Large intestine (tissue), 3 donors: ENCODE data around the gene LAMC3. TPM values are rescaled to one million over a fixed set of nuclear protein-coding genes. Genes with fewer than 3 reads are reported as not detected.

Experiments
- DNase-seq, 2 donors: peaks; one replicate each; pipeline versions ENCODE4 v3.0.0 to v3.0.0-alpha.2; 2013
- H3K27ac ChIP-seq: one replicate; pipeline ENCODE4 v1.5.1; 2013; ENCODE audit warnings: low read length
- H3K27me3 ChIP-seq: 2 replicates; pipeline ENCODE4 v1.6.1; 2013; ENCODE audit warnings: low read length; ENCODE audit not compliant: control insufficient read depth, insufficient read depth
- H3K36me3 ChIP-seq: 2 replicates; pipeline ENCODE4 v1.6.1; 2013; ENCODE audit warnings: low read length; ENCODE audit not compliant: control insufficient read depth, insufficient read depth
- H3K4me1 ChIP-seq: one replicate; pipeline ENCODE4 v1.6.1; 2013; ENCODE audit warnings: low read length; ENCODE audit not compliant: control insufficient read depth, insufficient read depth
- H3K4me3 ChIP-seq: one replicate; pipeline ENCODE4 v1.5.1; 2013; ENCODE audit warnings: low read length
- H3K9me3 ChIP-seq: one replicate; pipeline ENCODE4 v1.6.1; 2013; ENCODE audit warnings: mild to moderate bottlenecking, low read depth, low read length, moderate library complexity; ENCODE audit not compliant: control insufficient read depth
- WGBS: methylation state at CpG from one replicate; pipeline ENCODE4 v1.1.5; 2013; ENCODE audit warnings: low lambda C conversion rate; ENCODE audit not compliant: insufficient coverage; 5-methylcytosine and 5-hydroxymethylcytosine counted together
- polyA plus RNA-seq: library from polyadenylated mRNA; unstranded; fragments of 120-200 nt; gene quantifications from one replicate; pipeline ENCODE4 v1.2.1, GENCODE V29; 2013

Gene LAMC3
- polyA plus RNA-seq, 1 donor = 0.66 TPM

- no peaks in the 10 kb centered on the region for H3K27me3 ChIP-seq
- no peaks in the 10 kb centered on the region for H3K9me3 ChIP-seq
- H3K4me3 ChIP-seq = no peak overlapping the region
- no peaks in the 10 kb centered on the region for H3K36me3 ChIP-seq
- DNase-seq = no peak
- no peak overlapping the region for H3K27ac ChIP-seq
- no peaks in the 10 kb centered on the region for H3K4me1 ChIP-seq
- WGBS = no CpG with 5 or more reads among the region's 9 CpGs
These were observed 72.9 kb downstream of the LAMC3 start for GRCh38 chr9:131081868-131082267.

DNA sequence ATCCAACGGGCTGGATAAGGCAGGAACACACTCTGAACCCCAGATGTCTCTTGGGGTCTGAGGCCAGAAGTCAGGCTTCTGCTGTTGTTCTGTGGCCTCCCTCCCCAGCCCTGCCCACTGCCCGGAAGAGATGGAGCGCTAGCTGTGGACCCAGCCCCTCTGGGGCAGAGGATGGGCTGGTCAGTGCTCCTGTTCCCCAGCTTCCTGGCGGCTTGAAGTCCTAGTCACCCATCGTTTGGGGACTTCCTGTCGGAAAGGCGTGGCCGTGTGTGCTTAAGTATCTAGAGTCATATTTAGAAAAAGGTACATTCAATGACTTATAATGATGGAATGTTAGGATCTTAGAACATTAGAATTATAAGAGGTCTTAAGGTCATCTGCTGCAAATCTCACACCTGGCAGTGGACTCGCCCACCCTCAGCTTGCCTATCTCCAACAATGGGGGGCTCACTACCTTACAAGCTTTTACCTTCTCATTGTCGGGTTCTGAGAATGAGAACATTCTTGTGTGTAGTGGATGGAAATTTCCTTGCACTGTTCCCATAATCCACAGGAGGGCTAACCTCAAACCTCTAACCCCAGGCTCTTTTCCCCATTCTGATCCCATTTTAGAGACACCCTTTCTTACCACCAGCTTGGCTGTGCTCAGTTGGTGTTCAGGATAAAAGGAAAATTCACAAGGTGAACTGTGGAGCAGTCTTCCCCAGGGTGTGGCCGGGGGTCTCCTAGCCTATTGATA is 74.0 kb downstream of the LAMC3 start:
- Histone ChIP-seq H3K4me3 (no peak overlapping the region), H3K27me3 (no peaks in the 10 kb centered on the region), H3K27ac (no peak overlapping the region), H3K4me1 (no peaks in the 10 kb centered on the region), H3K9me3 (no peaks in the 10 kb centered on the region), H3K36me3 (no peaks in the 10 kb centered on the region)
- no peak for DNase-seq
- no CpG with 5 or more reads among the region's 11 CpGs for WGBS

GRCh38 chr9:131084661-131085369 is 75.8 kb downstream of the LAMC3 start:
- no peak overlapping the region for H3K27ac ChIP-seq
- H3K9me3 ChIP-seq = no peaks in the 10 kb centered on the region
- H3K27me3 ChIP-seq = no peaks in the 10 kb centered on the region
- no peaks in the 10 kb centered on the region for H3K4me1 ChIP-seq
- no peaks in the 10 kb centered on the region for H3K36me3 ChIP-seq
- no peak overlapping the region for H3K4me3 ChIP-seq
- DNase-seq = no peak
- WGBS = 70% methylated on average over 1 of the region's 8 CpGs

DNA sequence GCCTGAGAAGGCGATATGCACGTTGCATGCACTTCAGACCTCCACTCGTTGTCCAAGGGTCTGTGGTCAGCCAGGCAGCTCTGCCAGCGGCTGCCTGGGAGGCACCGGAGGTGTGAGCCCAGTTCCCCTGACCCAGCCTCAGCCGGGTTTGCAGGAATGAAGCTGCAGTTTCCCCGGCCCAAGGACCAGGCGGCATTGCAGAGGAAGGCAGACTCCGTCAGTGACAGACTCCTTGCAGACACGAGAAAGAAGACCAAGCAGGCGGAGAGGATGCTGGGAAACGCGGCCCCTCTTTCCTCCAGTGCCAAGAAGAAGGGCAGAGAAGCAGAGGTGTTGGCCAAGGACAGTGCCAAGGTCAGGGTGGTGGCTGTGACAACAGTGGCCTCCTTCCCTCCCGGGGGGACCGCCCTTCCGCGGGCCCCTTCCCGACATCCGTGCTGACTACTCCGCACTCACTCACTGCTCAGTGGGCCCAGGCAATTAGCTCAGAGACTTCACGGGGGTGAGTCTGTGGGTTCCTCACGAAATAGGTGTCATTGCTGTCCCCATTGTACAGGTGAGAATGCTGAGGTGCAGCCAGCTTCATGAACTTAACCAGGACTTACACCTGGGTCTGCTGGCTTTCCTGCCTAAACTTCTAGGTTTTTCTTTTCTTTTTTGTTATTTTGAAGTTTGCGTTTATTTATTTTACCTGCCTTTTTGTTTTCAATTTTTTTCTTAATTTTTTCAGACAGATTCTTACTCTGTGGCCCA is 76.6 kb downstream of the LAMC3 start:
- WGBS = 100% methylated on average over 1 of the region's 23 CpGs
- DNase-seq = no peak
- Histone ChIP-seq H3K9me3 (no peaks in the 10 kb centered on the region), H3K27ac (no peak overlapping the region), H3K4me3 (no peak overlapping the region), H3K4me1 (no peaks in the 10 kb centered on the region), H3K27me3 (no peaks in the 10 kb centered on the region), H3K36me3 (no peaks in the 10 kb centered on the region)

DNA sequence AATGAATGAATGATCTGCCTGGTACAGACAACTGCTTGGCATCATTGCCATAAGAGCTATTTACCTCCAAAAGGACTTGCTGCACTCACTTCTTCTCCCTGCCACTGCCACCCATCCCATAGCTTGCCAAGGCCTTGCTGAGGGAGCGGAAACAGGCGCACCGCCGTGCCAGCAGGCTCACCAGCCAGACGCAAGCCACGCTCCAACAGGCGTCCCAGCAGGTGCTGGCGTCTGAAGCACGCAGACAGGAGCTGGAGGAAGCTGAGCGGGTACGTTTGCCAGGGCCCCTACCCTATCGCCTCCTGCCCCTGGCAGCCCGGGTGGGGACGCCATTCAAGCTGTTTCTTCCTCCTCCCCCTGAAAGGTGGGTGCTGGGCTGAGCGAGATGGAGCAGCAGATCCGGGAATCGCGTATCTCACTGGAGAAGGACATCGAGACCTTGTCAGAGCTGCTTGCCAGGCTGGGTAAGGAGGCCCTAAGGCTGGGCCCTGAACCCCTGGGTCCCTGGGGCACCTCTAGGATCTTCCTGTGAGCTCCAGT is 78.5 kb downstream of the LAMC3 start:
- Histone ChIP-seq H3K27ac (no peak overlapping the region), H3K4me3 (no peak overlapping the region), H3K4me1 (no peaks in the 10 kb centered on the region), H3K36me3 (no peaks in the 10 kb centered on the region), H3K9me3 (no peaks in the 10 kb centered on the region), H3K27me3 (no peaks in the 10 kb centered on the region)
- WGBS = no CpG with 5 or more reads among the region's 19 CpGs
- no peak for DNase-seq

- Histone ChIP-seq H3K27me3 (peaks cover 12% of the 10 kb centered on the region), H3K36me3 (no peaks in the 10 kb centered on the region), H3K9me3 (no peaks in the 10 kb centered on the region), H3K27ac (no peak overlapping the region), H3K4me3 (no peak overlapping the region), H3K4me1 (no peaks in the 10 kb centered on the region)
- DNase-seq = no peak
- WGBS = no CpG with 5 or more reads among the region's 13 CpGs
These were observed 81.2 kb downstream of the LAMC3 start for GRCh38 chr9:131090025-131090787.

- H3K27ac ChIP-seq = no peak overlapping the region
- no peaks in the 10 kb centered on the region for H3K9me3 ChIP-seq
- peaks cover 4% of the 10 kb centered on the region for H3K4me1 ChIP-seq
- WGBS = no CpG with 5 or more reads among the region's 19 CpGs
- H3K4me3 ChIP-seq = no peak overlapping the region
- H3K27me3 ChIP-seq = peaks cover 21% of the 10 kb centered on the region
- no peaks in the 10 kb centered on the region for H3K36me3 ChIP-seq
- no peak for DNase-seq
These were observed 82.5 kb downstream of the LAMC3 start for GRCh38 chr9:131091352-131091992.

GRCh38 chr9:131092030-131092429 is 83.1 kb downstream of the LAMC3 start:
- Histone ChIP-seq H3K36me3 (no peaks in the 10 kb centered on the region), H3K9me3 (no peaks in the 10 kb centered on the region), H3K4me1 (peaks cover 4% of the 10 kb centered on the region), H3K27ac (no peak overlapping the region), H3K27me3 (peaks cover 26% of the 10 kb centered on the region), H3K4me3 (no peak overlapping the region)
- no peak for DNase-seq
- no CpG with 5 or more reads among the region's 6 CpGs for WGBS

- no peak for DNase-seq
- H3K4me1 ChIP-seq = peaks cover 4% of the 10 kb centered on the region
- no peak overlapping the region for H3K27ac ChIP-seq
- H3K36me3 ChIP-seq = no peaks in the 10 kb centered on the region
- no CpG with 5 or more reads among the region's 24 CpGs for WGBS
- H3K9me3 ChIP-seq = no peaks in the 10 kb centered on the region
- H3K4me3 ChIP-seq = no peak overlapping the region
- peaks cover 34% of the 10 kb centered on the region for H3K27me3 ChIP-seq
These were observed 83.8 kb downstream of the LAMC3 start for GRCh38 chr9:131092548-131093440.
